Stimulated activated CD8-positive, alpha-beta memory T cell treated with anti-CD3 and anti-CD28 coated beads, Interleukin-4, amount 100 ng/mL, for 48 hours (primary cell): ENCODE results near the gene FASN.

Source experiments
- DNase-seq: peaks from one replicate; pipeline ENCODE4 v3.0.0-alpha.2; 2020

FASN gene

DNA sequence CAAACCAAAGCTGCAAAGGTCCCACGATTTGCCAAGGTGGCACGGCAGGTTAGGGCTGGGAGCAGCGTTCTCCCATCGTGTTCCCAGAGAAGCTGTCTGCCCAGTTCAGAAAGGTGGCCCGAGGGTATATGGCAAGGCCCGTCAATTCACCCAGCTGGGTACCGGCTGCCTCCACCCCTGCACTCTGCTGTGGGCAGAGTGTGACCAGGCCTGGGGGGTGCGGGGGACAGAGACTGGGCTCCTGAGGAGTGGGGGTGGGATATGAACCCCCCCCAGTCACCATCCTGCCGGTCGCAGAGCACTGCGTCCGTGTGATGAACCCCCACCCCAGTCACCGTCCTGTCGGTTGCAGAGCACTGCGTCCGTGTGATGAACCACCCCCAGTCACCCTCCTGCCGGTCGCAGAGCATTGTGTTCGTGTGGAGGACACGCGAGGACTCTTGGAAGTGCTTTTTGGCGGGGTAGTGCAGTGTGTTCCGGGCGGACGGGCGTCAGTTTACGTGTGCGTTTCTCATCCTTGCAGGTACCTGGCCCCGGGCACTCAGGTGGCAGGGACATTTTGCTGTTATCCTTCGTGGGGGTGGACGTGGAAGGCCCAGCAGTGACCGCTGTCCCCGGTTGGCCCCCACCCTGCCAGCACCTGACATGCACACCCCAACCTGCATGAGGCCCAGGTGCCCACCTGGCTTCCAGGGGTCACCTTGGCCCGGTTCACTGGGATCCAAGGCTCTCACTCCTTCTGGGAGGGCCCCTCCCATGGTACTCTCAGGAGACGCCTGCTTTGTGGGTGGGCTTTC, 2.7 kb upstream of the FASN start:
- no peak for DNase-seq

GRCh38 chr17:82098939-82099763, 1.1 kb upstream of the FASN start:
- DNase-seq, result no peak

DNA sequence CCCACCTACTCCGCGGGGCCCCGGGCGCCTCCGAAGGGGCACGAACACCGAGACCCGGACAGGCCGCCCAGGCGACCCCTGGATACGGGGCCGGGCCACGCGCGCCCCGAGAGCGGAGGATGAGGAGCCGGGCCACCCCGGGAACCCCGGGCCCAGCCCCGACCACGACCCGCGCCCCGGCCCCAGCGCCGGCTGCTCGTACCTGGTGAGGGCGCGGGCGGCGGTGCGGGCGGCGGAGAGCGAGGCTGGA, 192 bp downstream of the FASN start:
- no peak for DNase-seq

DNA sequence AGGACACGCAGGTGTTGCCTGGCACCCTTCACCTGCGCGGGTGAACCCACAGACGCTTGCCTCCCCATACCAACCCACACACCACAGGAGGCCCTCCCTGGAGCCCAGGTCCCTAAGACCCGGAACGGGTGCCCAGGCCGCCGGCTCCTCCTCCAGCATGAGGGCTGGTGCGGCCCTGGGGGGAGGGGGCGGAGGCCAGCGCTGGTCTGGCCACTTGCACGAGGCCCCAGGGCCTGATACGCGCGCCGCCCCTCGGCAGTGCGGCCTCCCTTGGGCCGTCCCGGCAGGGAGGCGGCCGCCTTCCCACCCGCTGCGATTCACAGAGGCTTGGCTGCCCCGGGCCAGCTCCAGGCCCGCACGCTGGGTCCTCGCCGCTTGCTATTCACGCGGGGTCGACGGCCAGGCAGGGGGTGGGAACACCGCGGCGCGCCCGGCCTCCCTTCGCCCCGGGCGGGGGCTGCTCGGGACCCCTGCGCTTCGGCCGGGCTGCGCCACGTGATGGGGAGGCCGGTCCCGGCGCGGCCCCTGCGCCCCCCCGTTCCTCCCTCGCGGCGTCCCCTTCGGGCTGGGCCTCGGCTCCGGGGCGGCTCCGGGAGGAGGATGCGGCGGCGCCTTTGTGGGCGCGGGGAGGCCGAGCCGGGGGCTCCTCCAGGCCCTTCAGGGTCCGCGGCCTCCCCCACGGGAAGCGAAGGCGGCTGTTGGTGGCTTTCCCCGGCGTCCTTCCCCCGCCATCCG, 685 bp downstream of the FASN start:
- DNase-seq, result no peak

GRCh38 chr17:82096709-82097183, 1.3 kb downstream of the FASN start:
- no peak for DNase-seq

DNA sequence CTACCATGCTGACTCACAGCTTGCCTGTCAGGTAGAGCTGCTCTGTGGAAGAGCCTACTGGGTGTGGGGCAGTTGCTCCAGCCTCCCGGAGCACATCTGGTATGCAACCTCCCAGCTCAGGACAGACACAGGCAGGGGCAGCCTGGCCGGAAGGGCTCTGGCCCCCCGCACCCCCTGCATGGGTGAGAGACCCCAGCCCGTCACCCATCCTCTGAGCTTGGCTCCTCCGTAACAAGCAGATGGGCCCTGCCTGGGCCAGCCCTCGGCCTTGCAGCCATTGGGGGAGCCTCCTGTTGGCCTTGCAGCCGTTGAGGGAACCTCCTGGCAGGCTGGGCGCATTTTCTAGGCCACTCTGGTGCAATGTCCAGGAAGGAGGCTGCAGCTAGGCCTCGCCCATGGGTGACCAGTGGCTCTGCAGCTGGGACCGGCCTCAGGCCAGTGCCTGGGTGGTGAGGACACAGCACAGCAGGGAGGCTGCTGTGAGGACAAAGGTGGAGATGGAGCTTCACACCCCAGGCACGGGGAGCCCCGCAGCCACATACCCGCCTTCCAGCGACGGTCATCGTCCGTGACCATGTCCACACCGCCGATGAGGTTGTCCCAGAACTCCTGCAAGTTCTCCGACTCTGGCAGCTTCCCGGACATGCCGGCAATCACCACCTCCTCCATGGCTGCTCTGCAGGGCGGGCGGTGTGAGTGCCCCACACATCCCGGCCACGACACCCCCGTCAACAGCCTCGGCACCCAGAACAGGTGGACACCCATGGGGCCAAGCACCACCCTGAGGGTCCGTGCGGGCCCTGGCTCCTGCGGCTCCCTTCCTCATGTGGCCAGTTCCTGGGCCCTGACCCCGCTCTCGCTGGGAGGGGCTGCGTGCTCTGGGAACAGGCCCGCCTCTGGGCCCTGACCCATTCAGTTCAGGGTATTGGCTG, 2.0 kb downstream of the FASN start:
- no peak for DNase-seq

- DNase-seq, result no peak
These were observed 2.9 kb downstream of the FASN start for GRCh38 chr17:82094931-82095776.

DNA sequence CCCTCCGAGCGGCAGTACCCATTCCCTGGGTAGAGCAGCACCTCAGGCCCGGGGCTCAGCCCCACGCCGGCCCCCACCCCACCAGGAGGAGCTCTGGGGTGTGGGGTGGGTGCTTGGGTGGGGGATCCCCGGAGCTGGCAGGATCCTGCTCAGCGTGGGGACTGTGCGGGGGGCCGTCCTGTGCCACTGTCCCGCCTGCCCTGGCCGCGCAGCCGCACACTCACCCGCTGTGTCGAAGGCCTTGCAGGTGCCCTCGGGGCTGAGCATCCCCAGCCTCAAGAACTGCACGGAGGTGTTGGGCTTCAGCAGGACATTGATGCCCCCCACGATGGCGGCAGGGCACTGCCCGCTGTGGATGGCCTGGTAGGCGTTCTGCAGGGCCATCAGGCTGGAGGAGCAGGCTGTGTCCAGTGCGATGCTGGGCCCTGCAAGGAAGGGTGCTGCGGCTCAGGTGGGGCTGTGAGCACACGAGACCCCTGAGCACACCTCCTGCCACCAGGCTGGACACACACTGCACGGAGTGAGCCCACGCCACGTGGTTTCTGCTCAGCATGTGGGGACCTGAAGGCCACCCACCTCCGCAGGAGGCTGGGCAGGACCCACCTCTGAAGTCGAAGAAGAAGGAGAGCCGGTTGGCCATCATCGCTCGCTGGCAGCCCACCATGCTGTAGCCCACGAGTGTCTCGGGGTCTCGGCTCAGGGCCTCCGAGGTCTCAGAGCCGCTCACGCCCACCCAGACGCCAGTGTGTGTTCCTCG, 4.9 kb downstream of the FASN start:
- DNase-seq, result no peak

DNA sequence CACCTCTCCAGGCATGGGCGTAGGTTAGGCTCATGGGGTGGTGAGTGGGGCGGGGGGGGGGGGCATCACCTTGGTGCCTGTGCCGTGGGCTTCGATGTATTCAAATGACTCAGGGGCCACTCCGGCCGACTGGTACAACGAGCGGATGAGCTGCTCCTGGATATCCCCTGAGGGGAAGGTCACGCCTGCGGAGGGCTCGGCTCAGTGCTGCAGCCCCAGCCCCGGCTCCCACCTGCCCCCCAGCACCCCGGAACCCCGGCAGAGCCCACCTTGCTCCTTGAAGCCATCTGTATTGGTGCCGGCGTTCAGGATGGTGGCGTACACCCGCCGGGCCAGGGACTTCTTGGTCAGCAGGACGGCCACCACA, 5.4 kb downstream of the FASN start:
- DNase-seq, result no peak

- no peak for DNase-seq
These were observed 5.9 kb downstream of the FASN start for GRCh38 chr17:82092094-82092586.

- DNase-seq, result no peak
These were observed 6.6 kb downstream of the FASN start for GRCh38 chr17:82091264-82092066.

GRCh38 chr17:82090549-82091263, 7.3 kb downstream of the FASN start:
- no peak for DNase-seq

GRCh38 chr17:82089723-82090548, 8.1 kb downstream of the FASN start:
- no peak for DNase-seq

DNA sequence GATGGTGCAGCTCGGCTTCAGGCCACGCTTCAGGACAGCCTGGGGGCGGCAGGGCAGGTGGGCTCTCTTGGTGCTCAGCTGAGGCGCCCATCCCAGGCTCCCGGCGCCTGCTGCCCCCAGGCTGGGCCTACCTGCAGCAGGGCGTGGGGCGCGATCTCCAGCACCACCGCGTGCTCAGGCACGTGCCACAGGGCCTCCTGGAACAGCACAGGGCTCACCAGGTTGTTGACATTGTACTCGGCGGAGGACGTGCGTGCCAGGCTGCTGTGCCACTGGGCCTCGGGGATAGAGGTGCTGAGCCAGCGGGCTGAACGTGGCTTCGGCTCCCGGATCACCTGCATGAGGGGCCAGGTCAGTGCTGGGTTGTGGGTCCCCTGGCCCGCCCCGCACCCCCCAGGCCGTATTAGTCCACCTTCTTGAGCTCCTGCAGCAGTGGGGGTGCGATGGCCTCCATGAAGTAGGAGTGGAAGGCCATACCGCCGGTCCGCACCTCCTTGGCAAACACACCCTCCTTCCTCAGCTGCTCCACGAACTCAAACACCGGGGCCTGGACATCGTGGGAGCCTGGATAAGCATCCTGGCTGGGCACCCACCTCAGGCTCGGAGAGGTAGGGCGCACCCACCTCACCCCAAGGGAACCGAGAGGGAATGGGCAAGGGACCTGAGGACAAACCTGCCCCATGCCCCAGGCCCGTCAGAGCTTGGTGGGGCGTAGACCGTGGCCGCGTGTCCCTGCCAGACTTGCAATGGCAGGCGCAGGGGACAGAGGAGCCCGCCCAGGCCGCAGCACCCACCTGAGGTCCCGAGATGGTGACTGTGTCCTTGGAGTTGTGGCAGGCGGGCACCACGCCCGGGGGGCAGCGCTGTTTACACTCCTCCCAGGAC, 9.0 kb downstream of the FASN start:
- no peak for DNase-seq

DNA sequence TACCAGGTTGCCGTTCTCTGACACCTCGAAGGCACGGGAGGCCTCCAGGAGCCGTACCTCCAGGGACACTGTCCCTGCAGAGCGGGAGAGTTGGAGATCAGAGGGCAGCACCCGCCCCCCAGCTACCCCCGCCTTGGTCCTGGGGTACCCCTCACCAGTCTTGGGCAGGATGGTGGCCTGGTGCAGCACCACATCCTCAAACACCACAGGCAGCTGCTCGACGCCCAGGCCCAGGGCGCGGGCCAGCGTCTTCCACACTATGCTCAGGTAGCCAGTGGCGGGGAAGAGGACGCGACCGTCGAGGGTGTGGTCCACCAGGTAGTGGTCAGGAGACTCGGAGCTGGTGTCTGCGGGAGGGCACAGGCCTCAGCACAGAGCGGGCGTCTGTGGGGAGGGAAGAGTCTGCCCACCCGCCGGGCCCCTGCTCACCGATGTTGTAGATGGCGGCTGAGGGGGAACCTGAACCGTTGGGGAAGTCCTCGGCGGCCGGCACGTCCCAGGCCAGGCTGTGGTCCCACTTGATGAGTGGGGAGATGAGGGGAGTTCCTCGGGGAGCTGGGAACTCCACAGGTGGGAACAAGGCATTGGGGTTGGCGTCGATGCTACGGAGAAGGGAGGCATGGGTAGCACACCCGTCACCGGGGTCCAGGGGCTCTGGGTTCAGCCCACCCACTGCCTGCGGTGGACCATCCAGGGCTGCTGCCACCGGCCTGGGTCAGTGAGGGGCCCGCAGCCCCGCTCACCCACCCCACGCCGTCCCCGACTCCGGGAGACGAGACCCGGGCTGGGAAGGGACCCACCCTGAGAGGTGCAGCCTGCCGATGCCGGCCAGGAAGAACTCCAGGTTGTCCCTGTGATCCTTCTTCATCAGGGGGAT, 9.8 kb downstream of the FASN start:
- DNase-seq, result no peak
